Loucy (cell line): ENCODE results near the gene GPC5.

Source experiments
- CTCF ChIP-seq: fragments of 200-600 bp; sonication (generic); conservative IDR thresholded peaks from 2 replicates; pipeline ENCODE4 v1.5.1; 2014; ENCODE audit warnings: mild to moderate bottlenecking, antibody characterized with exemption, low read length
- EZH2phosphoT487 ChIP-seq: fragments of 200-600 bp; IDR thresholded peaks from 2 replicates; pipeline ENCODE4 v1.6.1; 2018; ENCODE audit warnings: antibody characterized with exemption, mild to moderate bottlenecking, moderate library complexity, borderline replicate concordance

DNA sequence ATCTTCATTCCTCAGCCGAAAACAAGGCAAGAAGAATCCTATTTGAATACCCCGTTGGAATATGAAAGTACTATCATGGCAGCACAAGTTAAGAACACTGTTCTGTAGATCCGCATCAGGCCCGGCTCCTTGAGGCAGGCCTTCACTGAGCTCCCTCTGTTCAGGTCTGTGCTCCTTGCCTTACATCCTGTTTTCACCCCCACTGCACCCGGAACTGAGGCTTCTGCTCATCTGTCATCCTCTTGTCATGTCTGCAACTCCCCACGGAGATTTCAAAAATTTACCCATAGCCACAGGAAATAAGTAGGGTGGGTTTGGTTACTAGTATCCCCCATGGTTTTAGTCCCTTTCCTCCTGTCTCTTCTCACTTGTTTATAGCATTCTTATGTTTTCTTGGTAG lies 861.9 kb downstream of the GPC5 start:
- TF ChIP-seq CTCF (no peak), EZH2phosphoT487 (no peak)
